AG09309 (cell line): Measurements from ENCODE around the gene IKZF3.
"Not testable (repeated sequence)": the region's sequence is repeated elsewhere in the genome, so short reads cannot be mapped to it uniquely, and the experiment has no call there.

Experiments
- DNase-seq: peaks from one replicate; pipeline ENCODE4 v3.0.0-alpha.2; 2010; ENCODE audit warnings: low read depth
- H3K4me3 ChIP-seq: 2 replicates; pipeline ENCODE4 v1.5.1; 2011; ENCODE audit warnings: mild to moderate bottlenecking, low read depth, low read length, moderate library complexity; ENCODE audit not compliant: control insufficient read depth
- CTCF ChIP-seq: IDR thresholded peaks from 2 replicates; pipeline ENCODE4 v1.5.1; 2011; ENCODE audit warnings: mild to moderate bottlenecking, low read depth, low read length, inconsistent platforms; ENCODE audit not compliant: insufficient read depth, control insufficient read depth; ENCODE audit errors: missing control alignments

The IKZF3 gene

GRCh38 chr17:39868554-39868942, 4.4 kb upstream of the IKZF3 start:
- DNase-seq: no peak
- TF ChIP-seq CTCF: no peak
- H3K4me3 ChIP-seq: no peak overlapping the region

DNA sequence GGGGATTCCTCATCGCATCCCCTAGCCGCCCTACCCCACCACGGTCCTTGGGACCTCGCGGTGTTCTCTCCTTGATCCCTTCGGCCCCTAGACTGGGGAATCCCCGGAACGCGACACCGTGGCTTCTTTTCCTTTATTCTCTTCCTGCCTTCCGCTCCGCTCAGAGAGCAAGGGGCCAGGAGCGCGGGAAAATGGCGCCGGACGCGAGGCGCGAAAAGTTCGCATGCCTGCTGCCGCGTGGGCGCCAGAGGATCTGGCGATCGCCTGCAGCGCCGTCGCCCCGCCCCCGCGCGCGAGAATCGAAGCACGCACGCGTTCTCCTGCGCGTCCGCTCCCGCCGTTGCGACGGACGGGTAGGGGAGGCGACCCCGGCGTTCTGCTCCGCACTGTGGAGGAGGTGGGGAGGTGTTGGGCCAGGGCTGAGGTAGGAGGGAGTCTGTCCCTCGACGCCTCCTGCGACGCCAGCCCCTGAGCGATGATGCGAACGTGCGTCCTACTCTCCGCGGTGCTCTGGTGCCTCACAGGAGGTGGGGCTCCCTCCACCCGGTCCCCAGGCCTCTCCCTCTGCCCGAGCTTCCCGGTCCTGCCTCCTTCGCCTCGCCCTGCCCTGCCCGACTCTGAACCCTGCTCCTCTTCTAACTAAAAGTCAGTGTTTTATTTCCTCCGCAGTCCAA, 3.9 kb upstream of the IKZF3 start, which contains the start of gene ZPBP2:
Gene ZPBP2 (plus strand): TSS at position 323 of the 674 bp plus-strand sequence. CDS start 153 bp downstream, at position 476.
- no peak for DNase-seq
- H3K4me3 ChIP-seq: no peak within 1 kb of the TSS
- TF ChIP-seq CTCF: no peak

DNA sequence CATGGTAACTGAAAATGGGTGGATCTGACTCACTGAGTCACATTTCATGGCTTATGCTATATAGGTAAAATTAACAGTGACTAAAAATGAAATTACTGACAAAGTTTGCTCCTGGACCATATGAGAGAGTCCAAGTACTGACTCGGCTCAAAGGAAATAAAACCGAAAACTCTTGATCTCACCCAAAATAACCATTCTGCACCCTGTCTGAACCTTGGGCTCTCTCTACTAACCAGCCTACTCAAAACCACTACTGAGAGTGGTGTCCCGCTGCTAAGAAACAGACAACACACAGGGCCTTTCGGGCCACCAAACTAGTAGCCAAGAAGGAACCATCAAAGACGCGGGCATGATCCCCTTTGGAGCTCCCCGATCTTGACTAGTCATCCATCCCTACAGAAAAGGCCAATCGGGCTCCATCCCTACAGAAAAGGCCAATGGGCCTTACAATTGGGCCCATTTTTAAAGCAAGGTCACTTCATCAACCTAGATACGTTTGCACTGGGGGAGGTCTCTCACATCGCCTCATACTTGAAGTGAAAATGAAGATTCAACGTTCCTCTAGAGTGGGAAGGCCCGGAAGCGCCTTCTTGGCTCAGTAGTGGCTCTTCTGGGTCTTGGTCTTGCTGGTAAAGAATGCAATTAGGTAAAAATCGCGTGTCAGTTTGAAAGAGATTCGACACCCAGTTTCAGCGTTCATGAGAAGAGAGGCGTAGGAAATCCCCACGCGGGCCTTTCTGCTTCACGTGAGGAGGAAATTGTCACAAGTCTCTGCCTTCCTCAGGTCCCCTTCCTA, 3.2 kb upstream of the IKZF3 start:
- no peak for TF ChIP-seq CTCF
- no peak for DNase-seq
- H3K4me3 ChIP-seq: no peak overlapping the region

DNA sequence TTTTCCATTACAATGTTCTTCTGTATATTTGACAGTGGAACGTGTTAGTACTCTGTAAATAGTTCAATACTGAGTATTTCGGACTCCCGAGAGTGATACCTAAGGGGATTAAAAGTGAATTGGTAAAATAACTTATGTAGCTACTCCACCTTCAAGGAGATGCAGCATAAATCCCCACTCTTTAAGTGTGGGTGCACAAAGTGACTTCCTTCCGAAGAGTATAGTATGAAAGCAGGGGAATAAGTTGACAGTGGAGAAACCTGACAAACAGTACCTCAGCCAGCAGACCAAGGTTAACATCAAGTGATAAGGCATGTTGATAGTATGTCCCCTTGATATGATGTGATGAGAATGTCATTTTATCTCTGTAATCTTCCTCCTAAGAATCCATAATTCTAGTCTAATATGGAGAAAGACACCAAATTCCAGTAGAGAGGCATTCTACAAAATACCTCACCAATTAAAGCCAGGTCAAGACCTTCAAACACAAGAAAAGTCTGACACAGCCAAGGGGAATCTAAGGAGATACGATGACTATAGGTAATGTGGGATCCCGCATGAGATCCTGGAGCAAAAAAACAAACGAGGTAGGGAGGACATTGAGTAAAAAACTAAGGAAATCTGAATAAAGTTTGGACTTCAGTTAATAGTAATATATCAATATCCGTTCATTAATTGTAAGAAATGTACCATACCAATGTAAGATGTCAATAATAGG, 2.1 kb upstream of the IKZF3 start:
- no peak overlapping the region for H3K4me3 ChIP-seq
- no peak for TF ChIP-seq CTCF
- no peak for DNase-seq

- H3K4me3 ChIP-seq: no peak overlapping the region
- no peak for TF ChIP-seq CTCF
- no peak for DNase-seq
Measured at GRCh38 chr17:39863244-39863917, 731 bp downstream of the IKZF3 start.

- TF ChIP-seq CTCF: no peak
- H3K4me3 ChIP-seq: no peak overlapping the region
- no peak for DNase-seq
Measured at GRCh38 chr17:39861235-39861634, 2.9 kb downstream of the IKZF3 start.

DNA sequence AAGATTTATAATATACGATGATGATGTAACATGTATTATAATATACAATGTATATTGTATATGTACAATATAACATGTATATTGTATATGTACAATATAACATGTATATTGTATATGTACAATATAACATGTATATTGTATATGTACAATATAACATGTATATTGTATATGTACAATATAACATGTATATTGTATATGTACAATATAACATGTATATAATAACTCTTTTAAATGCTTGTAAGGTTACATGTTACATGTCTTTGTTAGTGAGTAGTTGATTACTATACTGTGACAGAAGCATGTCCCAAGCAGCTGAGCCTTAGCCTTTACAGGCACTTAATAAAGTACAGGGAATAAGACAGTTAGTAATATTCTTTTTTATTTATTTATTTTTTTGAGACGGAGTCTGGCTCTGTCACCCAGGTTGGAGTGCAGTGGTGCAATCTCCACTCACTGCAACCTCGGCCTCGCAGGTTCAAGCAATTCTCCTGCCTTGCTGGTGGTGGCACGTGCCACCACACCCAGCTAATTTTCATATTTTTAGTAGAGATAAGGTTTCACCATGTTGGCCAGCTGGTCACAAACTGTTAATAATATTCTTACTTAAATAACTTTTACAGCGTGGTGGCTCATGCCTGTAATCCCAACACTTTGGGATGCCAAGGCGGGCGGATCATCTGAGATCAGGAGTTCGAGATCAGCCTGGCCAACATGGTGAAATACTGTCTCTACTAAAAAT, 8.0 kb downstream of the IKZF3 start:
- not testable (repeated sequence) for DNase-seq, H3K4me3 ChIP-seq
